ENCODE measurements around the gene CDKN2B-AS1.

The CDKN2B-AS1 gene

DNA sequence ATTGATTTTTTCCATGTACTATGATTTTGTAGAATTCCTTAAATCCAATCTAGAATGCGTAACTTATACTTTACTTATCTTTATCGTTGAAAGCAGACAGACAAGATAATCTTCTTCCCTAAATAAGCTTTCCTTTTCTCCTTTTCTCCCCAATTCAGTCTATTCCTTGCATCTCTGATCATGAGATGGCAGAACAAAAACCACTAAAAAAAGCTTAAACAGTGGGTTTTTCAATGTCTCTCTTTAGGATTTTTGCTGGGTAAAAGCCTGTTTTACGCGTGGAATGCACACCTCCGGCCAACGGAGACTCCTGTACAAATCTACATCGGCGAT lies 13.8 kb downstream of the CDKN2B-AS1 start:
- DNase-seq, result no peak

DNA sequence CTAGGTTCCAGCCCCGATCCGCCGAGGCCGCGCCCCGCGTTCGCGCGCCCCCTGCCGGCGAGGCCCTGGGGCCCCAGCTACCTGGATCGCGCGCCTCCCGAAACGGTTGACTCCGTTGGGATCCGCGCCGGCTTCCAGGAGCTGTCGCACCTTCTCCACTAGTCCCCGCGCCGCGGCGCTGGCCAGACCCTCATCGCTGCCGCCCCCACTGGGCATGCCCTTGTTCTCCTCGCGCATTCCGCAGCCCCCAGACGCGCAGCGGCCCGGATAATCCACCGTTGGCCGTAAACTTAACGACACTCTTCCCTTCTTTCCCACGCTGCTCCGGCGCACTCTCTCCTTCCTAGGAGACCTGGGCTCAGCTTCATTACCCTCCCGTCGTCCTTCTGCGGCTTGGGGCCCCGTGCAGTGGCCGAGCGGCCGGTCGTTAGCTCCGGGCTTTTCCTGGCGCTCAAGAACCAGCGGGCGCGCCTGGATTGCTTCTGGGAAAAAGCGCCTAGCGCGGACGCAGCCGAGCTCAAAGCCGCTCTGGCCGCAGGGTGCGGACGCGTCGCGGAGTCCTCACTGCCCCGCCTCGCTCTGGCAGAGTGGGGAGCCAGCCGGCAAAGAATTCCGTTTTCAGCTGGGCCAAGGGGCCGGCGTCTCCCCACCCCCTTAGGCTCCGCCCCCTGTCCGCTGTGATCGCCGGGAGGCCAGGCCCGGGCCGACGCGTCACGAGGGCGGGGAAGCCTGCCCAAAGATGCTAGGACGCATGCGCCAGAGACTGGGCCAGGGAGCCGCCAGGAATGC lies 14.3 kb downstream of the CDKN2B-AS1 start, which contains the start of gene CDKN2B:
Gene CDKN2B, minus strand, starts transcription at position 589 of the 789 bp plus-strand sequence. Its CDS starts 352 bp downstream, at position 237.
- peak; percentile 86 for DNase-seq

- no peak for DNase-seq
These were observed 14.9 kb downstream of the CDKN2B-AS1 start for GRCh38 chr9:22009506-22009867.

- DNase-seq, result peak; percentile 56
These were observed 16.5 kb downstream of the CDKN2B-AS1 start for GRCh38 chr9:22010866-22011625.

DNA sequence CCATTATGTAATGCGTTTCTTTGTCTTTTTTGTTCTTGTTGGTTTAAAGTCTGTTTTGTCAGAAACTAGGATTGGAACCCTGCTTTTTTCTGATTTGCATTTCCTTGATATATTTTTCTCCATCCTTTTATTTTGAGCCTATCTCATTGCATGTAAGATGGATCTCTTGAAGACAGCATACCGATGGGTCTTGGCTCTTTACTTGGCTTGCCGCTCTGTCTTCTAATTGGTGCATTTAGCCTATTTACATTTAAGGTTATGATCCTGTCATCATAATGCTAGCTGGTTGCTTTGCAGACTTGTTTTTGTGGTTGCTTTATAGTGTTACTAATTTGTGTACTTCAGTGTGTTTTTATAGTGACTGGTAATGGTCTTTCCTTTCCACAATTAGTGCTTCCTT lies 27.8 kb downstream of the CDKN2B-AS1 start:
- no peak for DNase-seq

- DNase-seq, result no peak
These were observed 32.1 kb downstream of the CDKN2B-AS1 start for GRCh38 chr9:22026696-22027095.

GRCh38 chr9:22028394-22028793 lies 33.8 kb downstream of the CDKN2B-AS1 start:
- DNase-seq, result no peak

DNA sequence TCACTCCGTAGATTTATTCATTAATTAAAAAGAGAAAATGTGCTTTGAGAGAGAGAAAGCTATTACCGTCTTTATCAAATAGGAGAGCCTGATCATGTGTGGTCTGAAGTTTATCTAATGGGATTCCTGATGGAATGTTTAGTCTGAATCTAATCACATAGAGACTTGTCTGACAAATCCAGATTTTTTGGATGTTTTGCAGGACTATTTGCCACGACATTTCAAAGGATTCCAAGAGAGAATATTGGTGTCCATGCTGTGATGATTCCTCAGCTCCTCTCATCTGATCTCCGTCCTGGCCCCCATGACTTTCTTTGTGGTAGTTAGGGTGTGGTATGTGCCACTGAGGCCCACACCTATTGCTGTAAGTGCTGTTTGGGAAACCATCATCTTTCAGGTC lies 34.6 kb downstream of the CDKN2B-AS1 start:
- DNase-seq, result no peak

DNA sequence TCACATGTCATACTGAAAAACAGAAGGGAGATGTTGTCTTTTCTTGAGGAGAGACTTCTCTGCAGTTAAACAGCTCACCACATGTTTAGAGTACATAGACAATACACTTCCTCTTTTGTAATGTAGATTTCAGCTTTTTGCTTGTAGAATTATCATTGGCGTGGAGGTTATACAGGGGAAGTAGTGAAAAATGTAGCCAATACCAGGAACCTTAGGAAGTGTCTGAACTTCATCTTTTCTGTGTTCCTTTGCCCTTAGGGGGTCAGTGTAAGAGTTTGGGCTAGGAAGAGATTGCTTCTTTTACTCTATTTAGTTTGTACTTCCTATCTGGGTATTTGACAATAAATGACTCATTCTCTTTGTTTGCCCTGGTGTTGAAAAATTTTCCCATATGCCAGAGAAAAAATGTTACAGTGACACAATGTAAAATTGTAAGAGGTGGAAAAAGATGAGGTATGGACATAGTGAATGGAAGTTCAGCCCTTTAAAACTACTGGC lies 35.6 kb downstream of the CDKN2B-AS1 start:
- no peak for DNase-seq

- DNase-seq, result no peak
These were observed 37.2 kb downstream of the CDKN2B-AS1 start for GRCh38 chr9:22031655-22032411.

- no peak for DNase-seq
These were observed 38.5 kb downstream of the CDKN2B-AS1 start for GRCh38 chr9:22033012-22033630.

- no peak for DNase-seq
These were observed 41.0 kb downstream of the CDKN2B-AS1 start for GRCh38 chr9:22035591-22036011.

DNA sequence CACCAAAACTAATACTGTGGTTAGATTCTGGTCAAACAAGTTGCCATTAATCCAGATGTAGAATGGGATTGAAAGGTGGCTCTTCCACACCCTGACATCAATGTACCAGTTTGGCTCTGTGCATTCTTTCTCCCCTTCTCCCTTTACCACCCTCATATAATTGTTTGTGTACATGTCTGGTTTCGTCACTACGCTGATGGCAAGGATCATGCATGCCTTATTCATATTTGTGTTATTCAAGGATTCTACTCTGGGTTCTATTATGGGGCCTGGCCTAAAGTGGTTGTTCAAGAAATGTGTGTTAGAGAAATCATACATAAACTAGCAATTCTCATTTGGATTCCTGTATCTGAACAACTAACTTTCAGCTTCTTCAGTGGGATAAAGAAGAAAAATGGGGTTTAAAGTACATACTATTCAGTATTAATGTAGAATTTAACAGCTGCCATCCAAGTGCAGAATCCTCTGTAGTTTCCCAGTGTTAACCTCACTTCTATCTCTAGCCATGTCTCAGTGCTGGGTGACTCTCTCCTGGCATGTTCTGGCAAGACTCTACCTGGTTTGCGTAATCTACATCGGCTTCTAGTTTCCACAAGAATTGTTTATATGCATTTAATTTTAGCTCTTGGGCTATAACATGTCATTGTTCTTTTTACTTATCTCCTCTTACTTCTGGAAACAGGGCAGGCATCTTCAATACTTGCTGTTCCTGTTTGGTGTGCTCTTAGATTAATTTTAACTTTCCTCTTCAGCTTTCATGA lies 42.5 kb downstream of the CDKN2B-AS1 start:
- no peak for DNase-seq

DNA sequence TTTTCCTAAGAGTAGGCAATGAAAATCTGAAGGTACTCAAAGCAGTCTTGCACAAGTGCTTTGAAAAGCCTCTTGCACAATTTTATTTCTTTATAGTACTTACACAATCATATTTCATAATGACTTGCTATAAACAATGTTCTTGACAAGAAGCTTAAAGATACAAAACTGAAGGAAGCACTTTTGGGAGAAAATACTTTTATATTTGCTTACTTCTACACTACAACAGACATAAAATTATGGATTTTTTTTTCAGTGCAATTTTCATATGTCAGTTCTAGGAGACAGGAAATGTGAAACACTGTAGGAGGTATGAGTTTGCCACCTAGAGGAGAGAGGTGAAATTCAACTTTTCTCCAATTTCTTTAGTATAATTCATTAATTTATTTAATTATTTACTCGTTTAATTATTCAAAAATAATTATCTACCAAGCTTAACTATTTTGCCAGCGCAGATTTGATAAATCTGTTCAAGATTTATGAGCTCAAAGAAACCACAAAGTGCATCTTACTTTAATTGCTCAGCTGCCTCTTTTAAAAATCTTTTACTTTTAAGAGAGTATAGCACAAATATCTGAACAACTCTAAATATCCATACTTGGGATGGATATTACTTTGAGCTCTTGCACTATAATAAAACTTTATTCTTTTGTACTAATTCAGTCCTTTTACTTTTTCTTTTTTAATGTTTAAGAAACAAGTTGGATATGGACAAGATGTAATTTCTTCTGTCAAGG lies 43.5 kb downstream of the CDKN2B-AS1 start:
- no peak for DNase-seq

DNA sequence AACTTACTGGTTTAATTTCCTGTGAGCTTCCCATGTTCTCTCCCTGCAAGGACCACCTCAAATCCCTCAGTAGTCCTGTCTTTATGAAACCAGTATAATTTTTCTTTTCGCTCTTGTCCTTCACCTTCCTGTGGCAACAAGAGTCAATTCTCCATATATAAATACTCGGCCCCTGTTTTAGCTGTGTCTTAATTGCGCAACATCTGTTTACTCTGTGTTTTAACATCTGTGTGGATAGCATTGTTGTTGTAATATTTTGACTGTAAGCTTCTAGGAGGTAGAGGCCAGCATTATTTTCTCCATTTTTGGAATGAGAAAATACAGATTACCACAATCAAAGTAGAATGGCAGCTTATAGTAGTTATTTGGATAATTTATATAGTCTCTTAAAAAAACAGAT lies 44.7 kb downstream of the CDKN2B-AS1 start:
- DNase-seq, result no peak

GRCh38 chr9:22040760-22041159 lies 46.2 kb downstream of the CDKN2B-AS1 start:
- DNase-seq, result no peak

DNA sequence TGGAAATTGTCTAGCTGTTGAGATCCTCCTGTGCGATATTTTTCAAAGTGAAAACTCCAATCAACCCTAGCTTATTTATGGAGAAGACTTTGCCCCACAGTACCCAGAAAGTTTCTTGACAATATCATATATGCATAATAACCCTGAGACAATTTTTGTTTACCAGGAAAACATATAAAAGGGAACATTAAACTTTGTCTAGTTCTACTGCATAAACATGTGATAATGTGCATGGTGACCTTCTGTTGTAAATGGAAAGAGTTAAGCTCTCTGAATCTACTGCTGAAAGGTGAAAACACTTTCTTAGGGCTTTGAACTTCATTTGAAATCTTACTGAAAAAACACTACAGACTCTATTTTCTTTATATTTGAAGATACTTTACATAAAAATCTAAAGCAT lies 46.8 kb downstream of the CDKN2B-AS1 start:
- DNase-seq, result no peak

DNA sequence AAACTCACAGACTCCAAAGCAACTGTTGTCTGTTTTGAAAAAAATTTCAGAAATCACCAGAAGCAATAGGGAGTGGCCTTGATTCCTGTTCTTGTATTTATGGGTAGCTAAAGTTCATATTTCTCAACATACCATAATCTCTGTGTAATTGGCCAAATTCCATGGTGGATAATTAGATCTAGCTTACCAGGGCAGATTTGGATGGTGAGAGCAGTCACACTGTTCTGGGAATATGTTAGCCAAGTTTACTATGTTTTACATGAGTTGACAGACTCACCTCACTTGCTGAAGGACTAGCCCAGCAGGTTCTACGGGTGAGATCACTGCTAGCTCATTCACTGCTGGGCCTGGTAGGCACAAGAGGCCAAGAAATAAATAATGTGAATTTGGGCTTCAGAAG lies 47.2 kb downstream of the CDKN2B-AS1 start:
- no peak for DNase-seq

GRCh38 chr9:22043928-22044327 lies 49.3 kb downstream of the CDKN2B-AS1 start:
- no peak for DNase-seq

GRCh38 chr9:22044583-22044982 lies 50.0 kb downstream of the CDKN2B-AS1 start:
- DNase-seq, result no peak

DNA sequence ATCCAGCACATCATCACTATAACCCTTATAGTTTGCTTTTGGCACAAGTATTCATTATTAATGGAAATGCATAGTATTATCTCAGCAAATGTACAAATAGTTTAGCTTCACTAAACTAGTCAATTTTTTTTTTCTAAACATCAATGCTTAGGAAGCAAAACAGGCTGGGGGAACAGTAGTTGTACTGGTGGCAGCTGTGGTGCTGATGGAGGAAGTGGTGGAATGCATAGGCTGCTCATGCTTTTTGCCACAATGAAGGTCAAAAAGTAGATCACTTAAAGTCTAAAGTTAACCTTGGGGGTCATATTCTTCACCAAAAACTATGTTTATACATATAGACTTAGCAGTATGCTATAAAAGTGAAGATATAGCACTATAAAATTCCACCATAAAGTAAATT lies 50.8 kb downstream of the CDKN2B-AS1 start:
- DNase-seq, result no peak

Data from activated CD8-positive, alpha-beta memory T cell treated with anti-CD3 and anti-CD28 coated beads for 24 hours (primary cell).